Gastrocnemius medialis (tissue), 4 donors: ENCODE measurements around the gene WDR53.

Experiments used
- CTCF ChIP-seq, 5 experiments: fragments of 450-650 bp in 3 of 5; fragments of 200-600 bp in 2 of 5; sonication (generic) in 2 of 5; IDR thresholded peaks in 4 of 5; conservative IDR thresholded peaks in 1 of 5; 1 replicate in 4 of 5; 2 replicates in 1 of 5; pipeline ENCODE4 v1.5.1; 2016 to 2019; ENCODE audit warnings: antibody characterized with exemption in 5 of 5, mild to moderate bottlenecking in 3 of 5, moderate library complexity in 3 of 5
- POLR2A ChIP-seq, 2 donors: fragments of 450-650 bp; IDR thresholded peaks; one replicate each; pipeline ENCODE4 v1.6.1; 2017; ENCODE audit warnings: antibody characterized with exemption in 2 of 2, mild to moderate bottlenecking in 2 of 2, moderate library complexity in 2 of 2

DNA sequence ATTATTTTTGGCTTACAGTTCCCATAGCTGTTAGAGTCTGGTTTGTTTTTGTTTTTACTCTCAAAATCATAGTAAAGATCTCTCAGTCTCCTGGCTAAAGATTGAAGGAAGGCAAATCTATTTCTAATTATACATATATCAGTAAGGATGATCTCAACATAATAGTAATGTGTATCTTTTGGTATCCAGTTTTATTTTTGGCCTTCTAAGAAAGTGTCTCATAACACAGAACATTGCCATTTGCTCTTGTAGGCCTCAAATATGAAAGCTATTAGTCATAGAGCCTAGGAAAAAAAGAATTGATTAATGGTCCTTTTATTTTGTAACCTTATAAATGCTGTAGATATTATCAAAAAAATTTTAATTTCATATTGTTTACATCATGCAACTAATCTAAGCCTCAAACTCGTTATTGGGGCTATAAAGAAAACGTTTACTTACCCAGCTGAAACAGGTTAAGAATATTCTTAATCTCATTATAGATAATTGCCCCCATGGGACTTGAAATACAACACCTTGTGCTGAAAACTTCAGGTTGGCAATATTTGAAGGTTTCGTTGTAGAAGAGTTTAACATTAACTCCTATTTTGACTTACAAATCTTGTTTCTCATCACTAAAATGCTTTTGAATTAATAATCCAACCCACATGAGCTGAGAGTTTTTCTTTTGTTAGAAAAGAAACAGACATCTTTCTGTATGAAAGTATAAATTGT is 16.8 kb upstream of the WDR53 start:
- TF ChIP-seq CTCF (IDR thresholded peaks at IDR 0.05 in 4 of 5, conservative IDR thresholded peaks at IDR 0.05 in 1 of 5) (no peak), POLR2A (IDR thresholded peaks at IDR 0.05) (no peak)
